Upper lobe of left lung (tissue), 6 donors: ENCODE results near the gene IKZF2. TPM values are rescaled to one million over a fixed set of nuclear protein-coding genes. Genes with fewer than 3 reads are reported as not detected.

Experiments
- ATAC-seq, 2 donors: fragments of 200-7000 bp; cut with Tn5 transposase; one replicate each; pipeline ENCODE4 v1.9.1; 2022; ENCODE audit warnings: mild to moderate bottlenecking in 2 of 2, moderate library complexity in 2 of 2; ENCODE audit not compliant: low FRiP score in 2 of 2
- DNase-seq, 2 donors: peaks; one replicate each; pipeline ENCODE4 v3.0.0-alpha.2; 2019 to 2020
- H3K27ac ChIP-seq, 4 donors: fragments of 200-600 bp; sonication (generic); one replicate each; pipeline ENCODE4 v1.5.1; 2016 to 2019
- H3K27me3 ChIP-seq, 4 donors: fragments of 200-600 bp; sonication (generic); one replicate each; pipeline ENCODE4 v1.5.1; 2017 to 2019
- H3K36me3 ChIP-seq, 4 donors: fragments of 200-600 bp; sonication (generic); one replicate each; pipeline ENCODE4 v1.5.1; 2016 to 2019
- H3K4me1 ChIP-seq, 4 donors: fragments of 200-600 bp; sonication (generic); one replicate each; pipeline ENCODE4 v1.5.1; 2018 to 2019
- H3K4me3 ChIP-seq, 4 donors: fragments of 200-600 bp; sonication (generic); one replicate each; pipeline ENCODE4 v1.5.1; 2017 to 2019; ENCODE audit warnings: mild to moderate bottlenecking in 2 of 4, moderate library complexity in 1 of 4
- H3K9me3 ChIP-seq, 4 donors: fragments of 200-600 bp; sonication (generic); one replicate each; pipeline ENCODE4 v1.5.1; 2018 to 2019
- CTCF ChIP-seq, 6 experiments: fragments of 450-650 bp in 4 of 6; fragments of 200-600 bp in 2 of 6; sonication (generic) in 2 of 6; IDR thresholded peaks; one replicate each; pipeline ENCODE4 v1.5.1; 2016 to 2019; ENCODE audit warnings: antibody characterized with exemption in 6 of 6
- EP300 ChIP-seq, 4 donors: sonication (generic); formaldehyde crosslinking; IDR thresholded peaks; one replicate each; pipeline ENCODE4 v1.5.1; 2017; ENCODE audit warnings: antibody characterized with exemption in 4 of 4, control low read depth in 2 of 4
- POLR2A ChIP-seq, 4 donors: fragments of 450-650 bp; IDR thresholded peaks; one replicate each; pipeline ENCODE4 v1.5.1; 2016 to 2017; ENCODE audit warnings: antibody characterized with exemption in 4 of 4, mild to moderate bottlenecking in 2 of 4
- POLR2AphosphoS5 ChIP-seq, 2 donors: sonication (generic); formaldehyde crosslinking; IDR thresholded peaks; one replicate each; pipeline ENCODE4 v1.5.1; 2017; ENCODE audit warnings: antibody characterized with exemption in 2 of 2
- WGBS, 2 donors: methylation state at CpG; one replicate each; pipeline ENCODE4 v1.1.5; 2017 to 2018; 5-methylcytosine and 5-hydroxymethylcytosine counted together
- total RNA-seq, 6 donors: library from RNA; depleted of rRNA in 4 of 6; stranded (reverse); fragments of >200 nt in 4 of 6; gene quantifications; one replicate each; pipeline versions ENCODE4 v1.1.0 to v1.2.1, GENCODE V29; 2016 to 2021
- donor health status: DM: no; HTN: no; CAD: no; lungs with moderate emphysema.
- donor health status: DM: no; HTN: yes; CAD: no; lungs with severe emphysema.

Gene IKZF2
- total RNA-seq: 10 to 100 TPM; 10.4 to 35.7 (median 13.5) TPM

- Histone ChIP-seq H3K9me3 (no peaks in the 10 kb centered on the region), H3K36me3 (no peaks in the 10 kb centered on the region), H3K4me3 (peak within 1 kb of the TSS; percentile 77 to 97 (median 86)), H3K27me3 (no peaks in the 10 kb centered on the region), H3K27ac (peak within 1 kb of the TSS; percentile 90 to 96 (median 94)), H3K4me1 (peaks cover 8 to 21% (median 16%) of the 10 kb centered on the region in 4 donors)
- 0% methylated on average over 1 to 20 of the region's 87 CpGs for WGBS, 2 donors
- DNase-seq (peak; percentile 86 to 97), ATAC-seq (peak; percentile 93 to 96)
- TF ChIP-seq POLR2A (IDR thresholded peaks at IDR 0.05): peak in 2 of 4 donors; percentile 72 to 75
- TF ChIP-seq CTCF (IDR thresholded peaks at IDR 0.05): no peak
- no peak for TF ChIP-seq POLR2AphosphoS5 (IDR thresholded peaks at IDR 0.05)
- TF ChIP-seq EP300 (IDR thresholded peaks at IDR 0.05): no peak
These were observed at the start of gene IKZF2 for GRCh38 chr2:213151437-213152064. TSS of gene IKZF2 (minus strand) at chr2:213151612. CDS start at chr2:213148629, 2,983 bp downstream.

- ATAC-seq: no peak
- Histone ChIP-seq H3K4me3 (no peak overlapping the region), H3K9me3 (no peaks in the 10 kb centered on the region), H3K27ac (no peak overlapping the region), H3K27me3 (no peaks in the 10 kb centered on the region), H3K36me3 (no peaks in the 10 kb centered on the region), H3K4me1 (no peaks in the 10 kb centered on the region)
- DNase-seq: no peak
- no peak for TF ChIP-seq EP300 (IDR thresholded peaks at IDR 0.05)
- TF ChIP-seq CTCF (IDR thresholded peaks at IDR 0.05): no peak
- TF ChIP-seq POLR2AphosphoS5 (IDR thresholded peaks at IDR 0.05): no peak
- TF ChIP-seq POLR2A (IDR thresholded peaks at IDR 0.05): no peak
These were observed 48.5 kb upstream of the IKZF2 start for GRCh38 chr2:213199871-213200270.

DNA sequence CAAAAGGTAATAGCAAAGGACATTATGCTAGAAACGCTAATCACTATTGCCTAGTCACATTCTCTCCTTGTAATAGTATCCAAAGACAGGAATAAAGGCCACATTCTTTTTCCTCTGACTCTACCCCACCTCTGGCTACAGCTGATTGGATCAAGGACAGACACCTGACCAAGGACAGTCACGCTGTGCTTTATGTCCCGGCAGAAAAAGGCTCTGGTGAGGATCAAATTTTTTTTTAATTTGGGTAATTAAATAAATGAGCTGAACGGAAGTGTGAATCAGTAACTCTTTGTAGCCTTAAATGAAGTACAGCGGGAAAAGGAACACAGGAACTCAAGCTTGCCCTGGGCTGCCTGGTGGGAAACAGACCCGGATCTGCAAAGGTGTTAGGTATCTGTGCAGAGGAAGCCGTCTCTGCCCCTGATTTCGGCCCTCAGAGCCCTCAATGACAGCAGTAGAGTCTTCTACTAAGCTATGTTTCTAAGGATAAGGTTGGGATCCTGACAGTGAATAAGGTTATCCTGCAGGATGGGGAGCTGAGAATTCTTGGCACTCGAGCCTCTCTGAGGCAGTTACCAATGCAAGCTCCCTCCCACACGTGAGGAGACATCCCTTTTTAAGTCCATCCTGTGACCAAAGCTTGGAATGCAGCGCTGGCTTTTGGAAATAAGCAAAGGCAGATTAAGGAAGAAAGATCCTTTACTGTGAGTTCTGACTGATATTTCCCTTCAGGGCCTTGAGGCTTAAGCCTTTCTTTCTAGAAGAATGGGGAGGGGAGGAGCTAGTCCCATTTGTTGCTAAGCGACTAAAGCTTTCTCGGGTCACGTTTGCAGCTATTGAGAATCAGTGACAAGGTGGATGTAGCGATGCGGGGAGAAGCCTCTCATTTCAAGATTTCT, 37.8 kb upstream of the IKZF2 start:
- Histone ChIP-seq H3K36me3 (no peaks in the 10 kb centered on the region), H3K4me1 (peaks cover 0 to 4% (median 2%) of the 10 kb centered on the region in 4 donors), H3K4me3 (no peak overlapping the region), H3K27me3 (no peaks in the 10 kb centered on the region), H3K27ac (no peak overlapping the region), H3K9me3 (no peaks in the 10 kb centered on the region)
- ATAC-seq (no peak), DNase-seq (no peak)
- TF ChIP-seq EP300 (IDR thresholded peaks at IDR 0.05) (no peak), CTCF (IDR thresholded peaks at IDR 0.05) (no peak), POLR2AphosphoS5 (IDR thresholded peaks at IDR 0.05) (no peak), POLR2A (IDR thresholded peaks at IDR 0.05) (no peak)
- 50 to 52% methylated on average over 16 of the region's 16 CpGs for WGBS, 2 donors

DNA sequence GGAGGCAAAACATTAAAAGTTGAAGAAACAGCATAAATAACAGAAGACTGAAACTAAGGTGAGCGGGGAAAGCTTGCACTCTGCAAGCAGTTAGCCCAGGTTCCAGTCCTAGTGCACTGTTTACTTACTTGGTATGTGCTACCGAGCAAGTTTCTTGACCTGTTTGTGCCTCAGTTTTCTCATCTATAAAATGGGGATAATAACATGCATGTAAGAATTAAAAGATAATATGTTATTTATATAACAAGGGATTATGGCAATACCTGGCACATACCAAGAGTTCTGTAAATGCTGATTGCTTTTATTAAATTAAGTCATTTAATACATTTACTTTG, 37.1 kb upstream of the IKZF2 start:
- H3K27me3 ChIP-seq: no peaks in the 10 kb centered on the region
- H3K4me3 ChIP-seq: no peak overlapping the region
- no peaks in the 10 kb centered on the region for H3K9me3 ChIP-seq
- TF ChIP-seq EP300 (IDR thresholded peaks at IDR 0.05) (no peak), POLR2A (IDR thresholded peaks at IDR 0.05) (no peak), CTCF (IDR thresholded peaks at IDR 0.05) (no peak), POLR2AphosphoS5 (IDR thresholded peaks at IDR 0.05) (no peak)
- no peak for ATAC-seq
- no peak overlapping the region for H3K27ac ChIP-seq
- DNase-seq: no peak
- H3K4me1 ChIP-seq: peaks cover 0 to 4% (median 2%) of the 10 kb centered on the region in 4 donors
- no peaks in the 10 kb centered on the region for H3K36me3 ChIP-seq
- WGBS, 2 donors: 46 to 60% methylated on average over 2 of the region's 2 CpGs
